H1 (cell line): Measurements from ENCODE around the gene OCRL. TPM values are rescaled to one million over a fixed set of nuclear protein-coding genes. Genes with fewer than 3 reads are reported as not detected.

Experiments used
- CTCF ChIA-PET: fragments of 300-600 bp; sonication (Branson Sonifier 250); formaldehyde crosslinking; loops from one replicate; lab custom pipeline; 2021; ENCODE audit not compliant: partially characterized antibody; lab: Charles Lee
- POLR2A ChIA-PET: fragments of 300-600 bp; sonication (Branson Sonifier 250); formaldehyde crosslinking; loops from one replicate; lab custom pipeline; 2021; ENCODE audit warnings: inconsistent platforms; ENCODE audit not compliant: partially characterized antibody; lab: Charles Lee
- DNase-seq, 2 experiments: peaks; one replicate each; pipeline versions ENCODE4 v3.0.0 to v3.0.0-alpha.2; 2010 to 2022; ENCODE audit warnings: low spot score in 2 of 2, low read depth in 1 of 2, mixed read lengths in 1 of 2
- FAIRE-seq: peaks from 2 replicates; lab custom pipeline; 2011; peaks lifted over from hg19 to GRCh38; lab: Jason Lieb, UNC
- H2AFZ ChIP-seq: 2 replicates; pipeline ENCODE4 v1.8.1; 2012; ENCODE audit warnings: low read length, inconsistent platforms
- H2AK5ac ChIP-seq: 2 replicates; pipeline ENCODE4 v1.6.1; 2013; ENCODE audit warnings: low read depth, low read length
- H2BK120ac ChIP-seq: replicated peaks from 2 replicates; pipeline ENCODE3; 2013; ENCODE audit warnings: low read depth, low read length, inconsistent platforms
- H2BK12ac ChIP-seq: 2 replicates; pipeline ENCODE4 v1.6.1; 2013; ENCODE audit warnings: low read depth, low read length
- H2BK15ac ChIP-seq: 2 replicates; pipeline ENCODE4 v1.6.1; 2013; ENCODE audit warnings: low read length
- H2BK20ac ChIP-seq: 2 replicates; pipeline ENCODE4 v1.6.1; 2013; ENCODE audit warnings: low read length
- H2BK5ac ChIP-seq: 2 replicates; pipeline ENCODE4 v1.6.1; 2013; ENCODE audit warnings: low read depth, low read length
- H3K14ac ChIP-seq: 2 replicates; pipeline ENCODE4 v1.6.1; 2013; ENCODE audit warnings: inconsistent platforms; ENCODE audit not compliant: insufficient read length
- H3K18ac ChIP-seq: 2 replicates; pipeline ENCODE4 v1.6.1; 2013; ENCODE audit warnings: low read length; ENCODE audit errors: extremely low read depth
- H3K23ac ChIP-seq: 2 replicates; pipeline ENCODE4 v1.6.1; 2013; ENCODE audit warnings: inconsistent platforms; ENCODE audit not compliant: insufficient read length
- H3K23me2 ChIP-seq: 2 replicates; pipeline ENCODE4 v1.6.1; 2013; ENCODE audit warnings: low read depth, low read length
- H3K27ac ChIP-seq: 2 replicates; pipeline ENCODE4 v1.6.1; 2011; ENCODE audit warnings: low read depth, low read length, inconsistent platforms
- H3K27me3 ChIP-seq, 4 experiments: replicated peaks in 1 of 4; 1 replicate in 1 of 4; 2 replicates in 3 of 4; pipeline versions ENCODE4 v1.6.1 to v1.8.1; 2011 to 2013; ENCODE audit warnings: low read length in 3 of 4, mild to moderate bottlenecking in 3 of 4, inconsistent platforms in 2 of 4, mixed read lengths in 2 of 4, moderate library complexity in 1 of 4; ENCODE audit not compliant: control insufficient read depth in 3 of 4, insufficient read depth in 3 of 4; ENCODE audit errors: extremely low read depth in 1 of 4
- H3K36me3 ChIP-seq, 4 experiments: 2 replicates each; pipeline versions ENCODE4 v1.6.1 to v1.8.1; 2011 to 2013; ENCODE audit warnings: mild to moderate bottlenecking in 4 of 4, low read length in 3 of 4, moderate library complexity in 2 of 4, control low read depth in 1 of 4, inconsistent platforms in 1 of 4; ENCODE audit not compliant: insufficient read depth in 4 of 4, control insufficient read depth in 2 of 4
- H3K4ac ChIP-seq: replicated peaks from 2 replicates; pipeline ENCODE3; 2013; ENCODE audit warnings: low read length, low read depth, mixed read lengths, inconsistent platforms; ENCODE audit not compliant: insufficient read length
- H3K4me1 ChIP-seq, 4 experiments: replicated peaks in 1 of 4; 1 replicate in 1 of 4; 2 replicates in 3 of 4; pipeline versions ENCODE4 v1.6.1 to v1.8.1; 2011 to 2013; ENCODE audit warnings: low read length in 3 of 4, inconsistent platforms in 2 of 4, mixed read lengths in 1 of 4; ENCODE audit not compliant: insufficient read depth in 4 of 4, control insufficient read depth in 3 of 4
- H3K4me2 ChIP-seq, 2 experiments: 2 replicates each; pipeline versions ENCODE4 v1.6.1 to v1.8.1; 2011 to 2013; ENCODE audit warnings: low read depth in 2 of 2, low read length in 2 of 2, control low read depth in 1 of 2, inconsistent platforms in 1 of 2, mild to moderate bottlenecking in 1 of 2; ENCODE audit not compliant: insufficient read depth in 1 of 2
- H3K4me3 ChIP-seq, 4 experiments: fragments of 200-600, 300-600 bp in 1 of 4; sonication (generic), shearing (Covaris generic), sonication (Bioruptor Twin) in 1 of 4; 2 replicates each; pipeline versions ENCODE4 v1.5.1 to v1.8.1; 2011 to 2016; ENCODE audit warnings: low read length in 4 of 4, low read depth in 3 of 4, control low read depth in 2 of 4, inconsistent platforms in 2 of 4, mild to moderate bottlenecking in 2 of 4, mixed read lengths in 1 of 4, moderate library complexity in 1 of 4; ENCODE audit not compliant: insufficient read depth in 2 of 4; ENCODE audit errors: extremely low read depth in 1 of 4
- H3K56ac ChIP-seq: replicated peaks from 2 replicates; pipeline ENCODE3; 2013; ENCODE audit warnings: low read depth, mild to moderate bottlenecking, mixed read lengths, low read length, inconsistent platforms; ENCODE audit not compliant: insufficient read length
- H3K79me1 ChIP-seq: 2 replicates; pipeline ENCODE4 v1.6.1; 2013; ENCODE audit warnings: low read depth, low read length, control low read depth
- H3K79me2 ChIP-seq, 2 experiments: 2 replicates each; pipeline versions ENCODE4 v1.6.1 to v1.8.1; 2012 to 2013; ENCODE audit warnings: low read length in 2 of 2, mild to moderate bottlenecking in 2 of 2, inconsistent platforms in 1 of 2; ENCODE audit not compliant: insufficient read depth in 2 of 2, control insufficient read depth in 1 of 2
- H3K9ac ChIP-seq, 4 experiments: replicated peaks in 1 of 4; 1 replicate in 1 of 4; 2 replicates in 3 of 4; pipeline versions ENCODE4 v1.6.1 to v1.8.1; 2011 to 2013; ENCODE audit warnings: low read depth in 3 of 4, low read length in 3 of 4, control low read depth in 2 of 4, mild to moderate bottlenecking in 2 of 4, moderate library complexity in 2 of 4, inconsistent platforms in 1 of 4; ENCODE audit errors: extremely low read depth in 1 of 4
- H3K9me3 ChIP-seq, 2 experiments: 2 replicates each; pipeline versions ENCODE4 v1.6.1 to v1.8.1; 2012 to 2013; ENCODE audit warnings: mild to moderate bottlenecking in 2 of 2, moderate library complexity in 2 of 2, control low read depth in 1 of 2, inconsistent platforms in 1 of 2, low read depth in 1 of 2, low read length in 1 of 2, mixed read lengths in 1 of 2; ENCODE audit not compliant: insufficient read depth in 2 of 2
- H4K20me1 ChIP-seq, 2 experiments: replicated peaks in 1 of 2; 2 replicates each; pipeline versions ENCODE3 to v1.8.1; 2011 to 2013; ENCODE audit warnings: inconsistent platforms in 2 of 2, low read length in 2 of 2, mild to moderate bottlenecking in 1 of 2; ENCODE audit not compliant: insufficient read depth in 2 of 2, control insufficient read depth in 1 of 2
- H4K5ac ChIP-seq: 2 replicates; pipeline ENCODE4 v1.6.1; 2013; ENCODE audit warnings: low read length, low read depth, mixed read lengths, inconsistent platforms; ENCODE audit not compliant: insufficient read length
- H4K8ac ChIP-seq: 2 replicates; pipeline ENCODE4 v1.8.0; 2013; ENCODE audit warnings: mild to moderate bottlenecking, moderate library complexity, low read length, inconsistent platforms; ENCODE audit not compliant: insufficient read depth; ENCODE audit errors: extremely low read depth
- H4K91ac ChIP-seq: replicated peaks from 2 replicates; pipeline ENCODE3; 2013; ENCODE audit warnings: low read length, mixed read lengths, inconsistent platforms; ENCODE audit not compliant: insufficient read length
- CBX5 ChIP-seq: fragments of 300-800, 300-1000 bp; sonication (generic); IDR thresholded peaks from 2 replicates; pipeline ENCODE4 v1.7.1; 2016; ENCODE audit warnings: antibody characterized with exemption, low read length, low read depth
- CHD2 ChIP-seq: IDR thresholded peaks from 2 replicates; pipeline ENCODE4 v1.6.1; 2012; ENCODE audit warnings: low read length, improper control_type of control experiment
- EZH2 ChIP-seq: fragments of 200-600 bp; sonication (generic); IDR thresholded peaks from 2 replicates; pipeline ENCODE4 v1.7.1; 2012; ENCODE audit warnings: low read depth, mild to moderate bottlenecking, moderate library complexity, low read length, inconsistent platforms; ENCODE audit not compliant: severe bottlenecking
- KDM4A ChIP-seq: IDR thresholded peaks from one replicate; pipeline ENCODE4 v1.7.1; 2012; ENCODE audit warnings: low read depth, mild to moderate bottlenecking, moderate library complexity, low read length, inconsistent platforms; ENCODE audit not compliant: severe bottlenecking
- POLR2A ChIP-seq, 2 experiments: IDR thresholded peaks; 1 replicate in 1 of 2; 2 replicates in 1 of 2; pipeline ENCODE4 v1.6.1; 2011; ENCODE audit warnings: low read depth in 2 of 2, low read length in 2 of 2, mild to moderate bottlenecking in 2 of 2; ENCODE audit errors: control extremely low read depth in 1 of 2
- POU5F1 ChIP-seq: IDR thresholded peaks from 2 replicates; pipeline ENCODE4 v1.6.1; 2011; ENCODE audit warnings: low read depth, mild to moderate bottlenecking, low read length, moderate library complexity
- RAD21 ChIP-seq, 2 experiments: IDR thresholded peaks in 1 of 2; conservative IDR thresholded peaks in 1 of 2; 2 replicates each; pipeline ENCODE4 v1.6.1; 2011; ENCODE audit warnings: low read depth in 2 of 2, low read length in 2 of 2, improper control_type of control experiment in 1 of 2, inconsistent platforms in 1 of 2, mild to moderate bottlenecking in 1 of 2, moderate library complexity in 1 of 2
- RFX5 ChIP-seq: IDR thresholded peaks from 2 replicates; pipeline ENCODE4 v1.6.1; 2011; ENCODE audit warnings: low read depth, low read length, improper control_type of control experiment, borderline replicate concordance
- SRF ChIP-seq: IDR thresholded peaks from 2 replicates; pipeline ENCODE4 v1.6.1; 2011; ENCODE audit warnings: mild to moderate bottlenecking, low read depth, low read length, moderate library complexity
- WGBS, 2 experiments: shearing (Covaris generic) in 1 of 2; methylation state at CpG; one replicate each; pipeline versions ENCODE4 v1.1.6 to v1.1.7; 2013 to 2015; ENCODE audit warnings: low lambda C conversion rate in 2 of 2, mixed read lengths in 2 of 2, inconsistent platforms in 1 of 2, low coverage in 1 of 2, missing lambda C conversion rate in 1 of 2; ENCODE audit not compliant: insufficient replicate concordance in 2 of 2, insufficient coverage in 1 of 2, insufficient read length in 1 of 2; ENCODE audit errors: extremely low coverage in 1 of 2, missing lambda C conversion rate in 1 of 2; 5-methylcytosine and 5-hydroxymethylcytosine counted together
- polyA plus RNA-seq, 7 experiments: library from polyadenylated mRNA; depleted of rRNA in 3 of 7; stranded (reverse) in 5 of 7; unstranded in 2 of 7; fragments of >200 nt in 5 of 7; fragments of 200-250 nt in 2 of 7; gene quantifications; 1 replicate in 5 of 7; 2 replicates in 1 of 7; 4 replicates in 1 of 7; pipeline versions ENCODE4 v1.2.1 to v1.2.3, GENCODE V29; 2011 to 2013; ENCODE audit warnings: missing spikeins in 2 of 7, mixed read lengths in 2 of 7
- total RNA-seq: library from RNA; stranded (reverse); fragmentation: NEBNext Ultra II Directional; extraction: Animal tissue kit (Norgen Biotek cat#: 25700); gene quantifications from 2 replicates; pipeline ENCODE4 v1.2.1, GENCODE V29; 2021
- TF ChIP-seq, protein P1 (sequence below), 3 experiments: IDR thresholded peaks; 1 replicate in 2 of 3; 2 replicates in 1 of 3; pipeline versions ENCODE4 v1.5.1 to v1.6.1; 2011; ENCODE audit warnings: low read length in 3 of 3, mild to moderate bottlenecking in 3 of 3, inconsistent platforms in 2 of 3, low read depth in 1 of 3, moderate library complexity in 1 of 3; ENCODE audit not compliant: insufficient read depth in 1 of 3; ENCODE audit errors: control extremely low read depth in 1 of 3
- TF ChIP-seq, protein P2 (sequence below): IDR thresholded peaks from 2 replicates; pipeline ENCODE4 v1.6.1; 2011; ENCODE audit warnings: low read depth, mild to moderate bottlenecking, low read length; ENCODE audit not compliant: insufficient read depth

The OCRL gene
- total and polyA plus RNA-seq, 2 of the 8 experiments (the other 6 are each of a cell fraction or from before 2014, with no cell fraction given) = 12.7 to 15.1 TPM

DNA sequence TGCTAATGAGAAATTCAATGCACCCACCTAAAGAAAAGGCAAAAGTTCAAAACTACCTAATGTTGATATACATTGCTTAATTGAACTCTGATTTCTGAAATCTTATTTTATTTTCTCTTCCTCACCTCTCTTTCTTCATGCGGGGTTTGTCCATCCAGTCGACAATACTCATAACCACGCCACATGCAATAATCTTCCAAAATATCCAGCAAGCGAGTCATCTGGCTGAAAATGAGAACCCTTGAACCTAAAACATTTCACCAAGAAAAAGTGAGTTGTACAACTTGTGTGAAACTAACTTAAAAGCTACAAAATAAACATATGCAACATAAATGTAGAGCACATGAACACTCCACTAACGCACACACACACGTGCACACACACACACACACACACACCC lies 43.4 kb upstream of the OCRL start:
- H3K36me3 ChIP-seq = peaks cover 3 to 49% (median 13%) of the 10 kb centered on the region in 4 experiments
- no peak overlapping the region for H3K4ac ChIP-seq
- no peak overlapping the region for H3K56ac ChIP-seq
- no peak overlapping the region for H3K4me3 ChIP-seq
- H4K91ac ChIP-seq = no peak overlapping the region
- no peak for FAIRE-seq
- no peak overlapping the region for H2BK15ac ChIP-seq
- H3K23ac ChIP-seq = no peak overlapping the region
- no peak overlapping the region for H4K8ac ChIP-seq
- H3K4me1 ChIP-seq = no peaks in the 10 kb centered on the region
- H2AFZ ChIP-seq = no peak overlapping the region
- H2BK12ac ChIP-seq = no peak overlapping the region
- H2BK20ac ChIP-seq = no peak overlapping the region
- WGBS, 2 experiments = 92% methylated on average over 6 of the region's 6 CpGs; no CpG with 5 or more reads in 1 of the 2 experiments
- no peak overlapping the region for H2BK5ac ChIP-seq
- no peak overlapping the region for H4K5ac ChIP-seq
- no peak overlapping the region for H3K18ac ChIP-seq
- H3K23me2 ChIP-seq = no peaks in the 10 kb centered on the region
- no peaks in the 10 kb centered on the region for H3K27me3 ChIP-seq
- H2BK120ac ChIP-seq = no peak overlapping the region
- ChIA-PET POLR2A (interaction anchor here (0.6 kb wide), 1 partner anchor 98 kb away, joined by 4 read pairs; no protein-coding TSS in a partner anchor), CTCF (interaction anchor here (0.6 kb wide), 1 partner anchor 18 kb away, joined by 3 read pairs; no protein-coding TSS in a partner anchor)
- H3K27ac ChIP-seq = no peak overlapping the region
- no peaks in the 10 kb centered on the region for H3K79me2 ChIP-seq
- DNase-seq = no peak
- no peaks in the 10 kb centered on the region for H3K9me3 ChIP-seq
- no peak overlapping the region for H3K9ac ChIP-seq
- H4K20me1 ChIP-seq = no peaks in the 10 kb centered on the region
- H3K4me2 ChIP-seq = no peak overlapping the region
- no peak overlapping the region for H3K14ac ChIP-seq
- no peaks in the 10 kb centered on the region for H3K79me1 ChIP-seq
- H2AK5ac ChIP-seq = no peak overlapping the region
- no peak for TF ChIP-seq POU5F1
- no peak for TF ChIP-seq RFX5
- TF ChIP-seq, protein P1, sequence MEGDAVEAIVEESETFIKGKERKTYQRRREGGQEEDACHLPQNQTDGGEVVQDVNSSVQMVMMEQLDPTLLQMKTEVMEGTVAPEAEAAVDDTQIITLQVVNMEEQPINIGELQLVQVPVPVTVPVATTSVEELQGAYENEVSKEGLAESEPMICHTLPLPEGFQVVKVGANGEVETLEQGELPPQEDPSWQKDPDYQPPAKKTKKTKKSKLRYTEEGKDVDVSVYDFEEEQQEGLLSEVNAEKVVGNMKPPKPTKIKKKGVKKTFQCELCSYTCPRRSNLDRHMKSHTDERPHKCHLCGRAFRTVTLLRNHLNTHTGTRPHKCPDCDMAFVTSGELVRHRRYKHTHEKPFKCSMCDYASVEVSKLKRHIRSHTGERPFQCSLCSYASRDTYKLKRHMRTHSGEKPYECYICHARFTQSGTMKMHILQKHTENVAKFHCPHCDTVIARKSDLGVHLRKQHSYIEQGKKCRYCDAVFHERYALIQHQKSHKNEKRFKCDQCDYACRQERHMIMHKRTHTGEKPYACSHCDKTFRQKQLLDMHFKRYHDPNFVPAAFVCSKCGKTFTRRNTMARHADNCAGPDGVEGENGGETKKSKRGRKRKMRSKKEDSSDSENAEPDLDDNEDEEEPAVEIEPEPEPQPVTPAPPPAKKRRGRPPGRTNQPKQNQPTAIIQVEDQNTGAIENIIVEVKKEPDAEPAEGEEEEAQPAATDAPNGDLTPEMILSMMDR (IDR thresholded peaks at IDR 0.05; ENCODE audit: control extremely low read depth in 1 of 3, insufficient read depth in 1 of 3, low read depth in 1 of 3, low read length in 3 of 3) = no peak
- no peak for TF ChIP-seq POLR2A (IDR thresholded peaks at IDR 0.05; ENCODE audit: control extremely low read depth in 1 of 2, low read depth in 2 of 2, low read length in 2 of 2)
- no peak for TF ChIP-seq SRF
- no peak for TF ChIP-seq KDM4A
- TF ChIP-seq CBX5 = no peak
- TF ChIP-seq EZH2 = no peak
- no peak for TF ChIP-seq CHD2
- TF ChIP-seq, protein P2, sequence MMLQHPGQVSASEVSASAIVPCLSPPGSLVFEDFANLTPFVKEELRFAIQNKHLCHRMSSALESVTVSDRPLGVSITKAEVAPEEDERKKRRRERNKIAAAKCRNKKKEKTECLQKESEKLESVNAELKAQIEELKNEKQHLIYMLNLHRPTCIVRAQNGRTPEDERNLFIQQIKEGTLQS = no peak
- no peak for TF ChIP-seq RAD21 (IDR thresholded peaks at IDR 0.05 in 1 of 2, conservative IDR thresholded peaks at IDR 0.05 in 1 of 2; ENCODE audit: low read depth in 2 of 2, low read length in 2 of 2)
